ENCODE data around the gene GALNT4. TPM values are rescaled to one million over a fixed set of nuclear protein-coding genes. Genes with fewer than 3 reads are reported as not detected.
A peak's percentile ranks its signal among the peaks of the same experiment; 100 is the strongest.

GALNT4 gene
- total RNA-seq, 1 experiment from 2014 or later, result 5.3 TPM

- no peak for DNase-seq (ENCODE audit: low read depth)
These were observed 12.8 kb upstream of the GALNT4 start for GRCh38 chr12:89537389-89537788.

GRCh38 chr12:89529738-89530137 lies 5.1 kb upstream of the GALNT4 start:
- peak; percentile 48 for DNase-seq (ENCODE audit: low read depth)

- no peak for DNase-seq (ENCODE audit: low read depth)
These were observed 3.8 kb upstream of the GALNT4 start for GRCh38 chr12:89528434-89528833.

GRCh38 chr12:89525824-89526770 lies 1.5 kb upstream of the GALNT4 start, which contains the start of gene POC1B:
Gene POC1B (minus strand): TSS chr12:89526047. CDS start chr12:89525895, 152 bp downstream.
- peak; percentile 81 for DNase-seq (ENCODE audit: low read depth)

GRCh38 chr12:89525305-89525823 lies 768 bp upstream of the GALNT4 start:
- peak; percentile 15 for DNase-seq (ENCODE audit: low read depth)

- DNase-seq (ENCODE audit: low read depth), result no peak
These were observed 604 bp downstream of the GALNT4 start for GRCh38 chr12:89523843-89524540.

GRCh38 chr12:89523393-89523792 lies 1.2 kb downstream of the GALNT4 start:
- DNase-seq (ENCODE audit: low read depth), result no peak

- DNase-seq (ENCODE audit: low read depth), result no peak
These were observed 3.0 kb downstream of the GALNT4 start for GRCh38 chr12:89521364-89522223.

GRCh38 chr12:89517720-89518119 lies 6.9 kb downstream of the GALNT4 start:
- no peak for DNase-seq (ENCODE audit: low read depth)

- DNase-seq (ENCODE audit: low read depth), result no peak
These were observed 8.0 kb downstream of the GALNT4 start for GRCh38 chr12:89516633-89517032.

- DNase-seq (ENCODE audit: low read depth), result no peak
These were observed 9.8 kb downstream of the GALNT4 start for GRCh38 chr12:89514751-89515150.

GRCh38 chr12:89513544-89513943 lies 11.1 kb downstream of the GALNT4 start:
- DNase-seq (ENCODE audit: low read depth), result no peak

GRCh38 chr12:89507015-89507824 lies 17.4 kb downstream of the GALNT4 start:
- DNase-seq (ENCODE audit: low read depth), result no peak

GRCh38 chr12:89506050-89506449 lies 18.5 kb downstream of the GALNT4 start:
- DNase-seq (ENCODE audit: low read depth), result no peak

- DNase-seq (ENCODE audit: low read depth), result no peak
These were observed 19.8 kb downstream of the GALNT4 start for GRCh38 chr12:89504560-89505346.

- DNase-seq (ENCODE audit: low read depth), result no peak
These were observed 22.8 kb downstream of the GALNT4 start for GRCh38 chr12:89501793-89502192.

- no peak for DNase-seq (ENCODE audit: low read depth)
These were observed 24.7 kb downstream of the GALNT4 start for GRCh38 chr12:89499857-89500256.

- no peak for DNase-seq (ENCODE audit: low read depth)
These were observed 27.1 kb downstream of the GALNT4 start for GRCh38 chr12:89497467-89497866.

GRCh38 chr12:89497005-89497404 lies 27.6 kb downstream of the GALNT4 start:
- no peak for DNase-seq (ENCODE audit: low read depth)
